H1 (cell line): ENCODE results near the gene MYOG. TPM values are rescaled to one million over a fixed set of nuclear protein-coding genes. Genes with fewer than 3 reads are reported as not detected.

Source experiments
- BACH1 ChIP-seq: IDR thresholded peaks from 2 replicates; pipeline ENCODE4 v1.6.1; 2012; ENCODE audit warnings: low read length, improper control_type of control experiment
- E2F6 ChIP-seq: IDR thresholded peaks from 2 replicates; pipeline ENCODE4 v1.6.1; 2012; ENCODE audit warnings: inconsistent platforms
- GTF2F1 ChIP-seq: IDR thresholded peaks from 2 replicates; pipeline ENCODE4 v1.6.1; 2012; ENCODE audit warnings: low read depth, low read length, improper control_type of control experiment, borderline replicate concordance
- NANOG ChIP-seq: IDR thresholded peaks from 2 replicates; pipeline ENCODE4 v1.6.1; 2011; ENCODE audit warnings: low read length, low read depth, mild to moderate bottlenecking, inconsistent platforms; ENCODE audit not compliant: insufficient read depth, poor library complexity, severe bottlenecking
- RBBP5 ChIP-seq: IDR thresholded peaks from 2 replicates; pipeline ENCODE4 v1.7.1; 2012; ENCODE audit warnings: low read depth, mild to moderate bottlenecking, inconsistent platforms, low read length, moderate library complexity, borderline replicate concordance
- SP2 ChIP-seq: IDR thresholded peaks from 2 replicates; pipeline ENCODE4 v1.6.1; 2012; ENCODE audit warnings: mild to moderate bottlenecking, low read length, inconsistent platforms
- polyA plus RNA-seq, 7 experiments: library from polyadenylated mRNA; depleted of rRNA in 3 of 7; stranded (reverse) in 5 of 7; unstranded in 2 of 7; fragments of >200 nt in 5 of 7; fragments of 200-250 nt in 2 of 7; gene quantifications; 1 replicate in 5 of 7; 2 replicates in 1 of 7; 4 replicates in 1 of 7; pipeline versions ENCODE4 v1.2.1 to v1.2.3, GENCODE V29; 2011 to 2013; ENCODE audit warnings: missing spikeins in 2 of 7, mixed read lengths in 2 of 7
- total RNA-seq: library from RNA; stranded (reverse); fragmentation: NEBNext Ultra II Directional; extraction: Animal tissue kit (Norgen Biotek cat#: 25700); gene quantifications from 2 replicates; pipeline ENCODE4 v1.2.1, GENCODE V29; 2021

MYOG gene
- total and polyA plus RNA-seq, 2 of the 8 experiments (the other 6 are each of a cell fraction or from before 2014, with no cell fraction given), result not detected

- TF ChIP-seq SP2 (no peak), NANOG (no peak), E2F6 (no peak), RBBP5 (no peak), GTF2F1 (no peak), BACH1 (no peak)
Observed at GRCh38 chr1:203085528-203086406, at the start of gene MYOG (continued).
